Stimulated activated CD4-positive, alpha-beta T cell treated with anti-CD3 and anti-CD28 coated beads, Interleukin-4, amount 100 ng/mL, for 1 hour (primary cell): Measurements from ENCODE around the gene PDE4D.
"Not testable (repeated sequence)": the region's sequence is repeated elsewhere in the genome, so short reads cannot be mapped to it uniquely, and the experiment has no call there.

Experiments
- DNase-seq: peaks from one replicate; pipeline ENCODE4 v3.0.0-alpha.2; 2020

PDE4D gene

DNA sequence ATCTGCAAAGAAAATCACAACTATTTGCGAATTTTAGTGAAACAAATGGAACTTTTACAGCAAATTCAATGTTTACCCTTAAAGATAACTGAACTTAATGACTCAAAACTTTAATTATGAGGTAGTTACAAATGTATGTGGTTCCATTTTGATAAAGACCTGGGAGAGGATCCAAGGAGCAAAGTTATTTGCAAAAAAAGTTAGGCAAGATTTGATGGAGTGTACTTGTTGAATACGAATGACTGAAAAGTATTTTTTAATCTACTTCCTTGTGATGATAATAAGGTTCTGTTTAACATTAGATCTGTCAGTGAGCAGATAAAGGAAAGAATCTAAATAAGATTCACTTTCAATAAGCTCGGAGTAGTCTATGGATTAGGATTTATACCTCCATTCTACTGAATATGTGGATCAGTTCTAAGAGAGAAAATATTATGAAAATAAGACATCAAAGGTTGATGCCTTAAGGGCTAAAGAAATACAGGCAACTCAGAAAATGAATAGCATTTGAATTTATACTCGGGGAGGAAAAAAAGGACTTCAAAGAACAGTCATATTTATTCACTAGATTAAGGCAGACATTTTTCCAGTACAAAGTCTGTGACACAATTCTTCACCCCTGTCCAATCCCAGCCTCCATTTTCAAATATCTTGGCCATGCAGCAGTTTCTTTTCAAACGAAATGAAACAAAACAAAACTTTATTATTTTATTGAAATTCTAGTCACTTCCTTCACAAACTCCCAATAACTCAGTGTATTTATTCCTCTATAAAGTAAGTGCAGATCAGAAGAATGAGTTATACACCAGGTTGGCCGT, 199.8 kb downstream of the PDE4D start:
- no peak for DNase-seq

DNA sequence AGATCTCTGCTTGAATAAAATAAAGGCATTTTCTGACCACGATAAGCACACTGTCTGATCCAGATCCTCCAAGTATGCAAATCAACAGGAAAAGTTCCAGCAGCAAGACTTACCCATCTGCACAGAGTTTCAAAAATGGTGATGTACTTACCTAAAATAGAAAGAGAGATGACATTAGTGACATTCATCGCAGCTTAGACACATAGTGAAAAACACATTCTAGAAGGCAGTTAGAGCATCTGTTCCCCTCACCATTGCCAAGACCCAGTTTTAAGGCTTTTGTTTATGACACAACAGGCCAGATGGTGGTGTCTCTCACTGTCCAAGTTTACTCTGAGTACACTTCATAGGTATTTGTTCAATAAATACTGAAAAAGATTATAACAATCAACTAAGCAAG, 207.7 kb downstream of the PDE4D start:
- no peak for DNase-seq

DNA sequence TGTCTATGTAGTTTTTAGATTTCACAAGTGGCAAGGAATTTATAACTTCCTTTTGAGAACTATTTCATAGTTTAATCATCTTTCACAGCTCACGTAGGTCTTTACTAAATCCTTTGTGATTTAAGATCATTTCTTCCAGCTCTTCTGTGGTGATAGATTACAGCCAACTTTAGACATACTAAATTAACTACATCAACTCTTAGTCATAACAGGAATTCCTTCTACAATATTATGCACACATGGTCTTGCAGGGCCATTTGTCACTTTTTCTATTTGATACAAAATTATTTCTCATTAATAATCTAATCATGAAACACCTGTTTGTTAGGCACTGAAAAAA, 208.4 kb downstream of the PDE4D start:
- no peak for DNase-seq

DNA sequence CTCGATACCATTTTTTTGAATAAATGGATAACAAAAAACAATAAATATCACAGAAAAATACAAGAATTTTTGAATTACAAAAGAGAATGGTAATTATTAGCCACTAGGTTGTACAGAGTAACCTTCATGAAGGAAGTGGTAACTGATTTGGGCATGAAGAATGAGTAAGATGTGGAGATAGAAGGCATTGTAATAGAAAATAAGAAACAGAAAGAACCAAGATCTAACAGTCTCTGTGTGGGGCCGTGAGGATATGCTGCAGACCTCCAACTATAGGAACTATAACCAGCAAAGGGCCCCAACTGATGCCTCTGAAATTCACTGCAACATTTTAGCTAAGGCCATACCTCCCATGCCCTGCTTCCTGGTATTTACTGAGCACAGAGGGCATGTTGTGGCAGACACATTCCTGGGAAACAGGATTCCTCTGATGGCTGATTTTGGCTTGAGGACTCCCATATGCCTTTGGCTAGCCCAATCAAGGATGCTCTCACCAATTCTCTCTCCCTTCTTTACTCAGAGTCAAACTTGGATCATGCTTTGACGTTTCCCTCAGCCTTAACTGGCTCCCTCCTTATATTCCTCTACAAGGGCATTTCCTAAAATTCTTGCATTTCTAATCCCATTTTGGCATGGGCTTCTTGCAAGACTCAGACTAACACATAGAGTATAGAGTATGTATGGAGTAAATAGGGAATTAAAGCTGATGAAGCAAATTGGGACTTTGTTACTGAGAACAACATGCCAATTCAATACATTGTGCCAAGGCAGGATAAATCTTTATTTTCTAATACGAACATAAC, 208.9 kb downstream of the PDE4D start:
- no peak for DNase-seq

DNA sequence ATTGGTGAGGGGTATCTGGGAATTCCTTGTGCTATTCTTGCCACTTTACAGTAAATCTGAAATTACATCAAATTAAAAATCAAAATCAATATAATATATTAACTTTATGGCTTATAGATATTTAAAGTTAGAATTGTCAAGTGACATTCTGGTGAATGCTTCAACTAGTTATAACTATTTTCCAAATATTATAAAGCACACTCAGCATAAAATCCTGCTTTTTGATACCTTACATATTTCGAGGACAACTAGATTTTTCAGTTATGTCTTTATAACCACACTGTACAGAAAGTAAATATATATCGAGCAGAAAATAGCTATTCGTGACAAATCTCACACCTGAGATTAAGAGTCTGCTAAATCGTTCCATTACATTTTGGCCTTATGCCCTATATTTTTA, 210.2 kb downstream of the PDE4D start:
- no peak for DNase-seq

DNA sequence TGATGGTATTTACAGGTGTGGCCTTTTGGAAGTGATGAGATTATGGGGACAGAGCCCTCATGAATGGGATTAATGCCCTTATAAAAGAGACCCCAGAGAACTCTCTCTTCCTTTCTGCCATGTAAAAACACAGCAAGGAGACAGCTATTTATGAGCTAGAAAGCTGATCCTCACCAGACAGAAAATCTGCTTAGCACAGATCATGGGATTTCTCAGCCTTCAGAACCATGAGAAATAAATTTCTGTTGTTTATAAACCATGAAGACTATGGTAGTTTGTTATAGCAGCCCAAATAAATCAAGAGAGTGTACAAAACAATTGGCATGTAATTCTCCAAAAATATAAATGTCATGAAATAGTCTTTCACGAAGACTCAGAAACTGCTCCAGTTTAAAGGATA, 211.0 kb downstream of the PDE4D start:
- DNase-seq: no peak

DNA sequence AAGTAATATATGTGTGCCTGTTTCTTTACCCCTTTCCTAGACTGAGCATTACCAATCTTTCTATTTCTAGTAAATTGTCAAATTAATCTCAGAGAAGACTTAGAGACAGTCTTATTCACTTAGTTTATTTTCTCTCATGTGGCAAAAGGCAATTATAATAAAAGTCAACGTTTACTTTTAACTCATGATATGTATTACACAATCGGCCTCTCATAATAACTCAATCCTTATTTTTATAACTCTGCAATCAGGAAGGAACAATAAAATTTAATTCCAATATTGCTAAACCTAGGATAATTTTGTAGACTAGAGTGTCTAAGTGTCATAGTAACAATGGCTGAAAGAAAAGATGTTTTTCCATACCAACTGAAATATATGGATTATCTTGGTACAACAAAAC, 214.6 kb downstream of the PDE4D start:
- no peak for DNase-seq

DNA sequence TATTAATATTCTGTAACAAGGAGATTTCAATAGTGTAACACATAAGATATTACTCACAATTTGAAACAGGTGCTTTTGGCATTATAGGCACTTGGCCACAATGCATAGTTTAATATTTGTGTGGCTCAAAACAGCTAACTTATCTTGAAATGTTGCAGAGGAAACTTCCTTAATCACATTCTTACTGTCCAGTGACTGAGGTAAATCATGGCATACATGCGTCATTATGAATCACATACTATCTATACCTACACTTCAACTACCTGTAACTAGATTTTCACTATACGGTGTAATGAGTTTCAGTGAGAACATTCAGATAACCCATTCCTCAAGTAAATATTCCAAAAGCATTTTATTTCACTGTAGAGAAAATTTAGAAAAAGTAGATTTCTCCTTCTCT, 218.8 kb downstream of the PDE4D start:
- DNase-seq: no peak

DNA sequence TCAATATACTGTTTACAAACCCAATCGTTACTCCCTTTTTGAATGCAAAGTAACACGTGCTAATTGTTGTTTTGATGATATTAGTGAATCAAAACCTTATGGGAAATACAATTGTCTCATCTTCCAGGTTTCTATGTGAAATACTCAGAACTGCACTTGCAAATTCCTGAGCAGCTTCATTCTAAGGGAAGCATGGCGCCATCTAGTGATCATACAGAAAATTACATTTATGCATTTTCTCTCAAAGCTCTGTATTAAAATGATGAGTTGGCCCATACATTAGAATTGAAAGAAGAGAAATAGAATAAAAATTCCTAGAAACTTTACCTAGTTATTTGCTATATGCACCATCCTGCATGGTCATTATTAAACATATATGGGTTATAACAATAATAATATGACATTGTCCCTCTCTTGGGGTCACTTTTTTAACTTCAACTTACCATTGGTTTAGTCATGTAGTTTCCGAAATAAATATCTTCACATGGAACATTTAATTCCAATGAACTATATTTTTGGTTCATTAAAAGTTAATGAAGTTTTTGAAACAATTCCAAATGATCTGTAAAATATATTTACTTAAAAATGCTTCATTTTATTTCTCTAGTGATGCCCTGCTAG, 220.0 kb downstream of the PDE4D start:
- DNase-seq: no peak

DNA sequence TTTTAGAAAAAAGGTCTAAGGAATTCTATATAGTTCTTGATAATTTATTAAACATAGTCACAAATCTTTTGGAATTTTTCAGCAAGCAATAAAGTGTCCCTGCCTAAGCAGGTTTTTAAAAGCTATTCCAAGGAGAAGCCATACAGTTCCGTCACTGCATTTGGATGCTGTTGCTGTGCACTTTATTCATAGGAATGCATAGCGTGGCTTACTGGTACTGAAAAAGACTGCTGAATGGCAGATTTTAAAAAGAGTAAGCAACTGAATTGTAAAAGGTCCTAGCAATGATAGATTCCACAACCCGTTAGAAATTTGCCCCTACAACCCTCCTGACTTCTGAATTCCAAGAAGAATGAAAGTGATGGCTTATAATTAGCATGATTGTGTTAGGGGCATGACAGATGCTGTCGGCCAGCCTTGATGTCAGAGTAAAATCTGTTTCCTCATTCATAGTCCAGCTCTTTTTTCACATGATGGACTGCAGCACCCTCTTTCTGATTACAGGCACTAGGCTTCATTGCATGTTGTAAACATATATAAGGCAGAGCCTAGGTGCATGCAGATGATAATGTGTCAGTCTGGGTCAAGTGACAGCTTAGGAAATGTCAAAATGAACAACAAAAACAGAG, 227.0 kb downstream of the PDE4D start:
- no peak for DNase-seq

DNA sequence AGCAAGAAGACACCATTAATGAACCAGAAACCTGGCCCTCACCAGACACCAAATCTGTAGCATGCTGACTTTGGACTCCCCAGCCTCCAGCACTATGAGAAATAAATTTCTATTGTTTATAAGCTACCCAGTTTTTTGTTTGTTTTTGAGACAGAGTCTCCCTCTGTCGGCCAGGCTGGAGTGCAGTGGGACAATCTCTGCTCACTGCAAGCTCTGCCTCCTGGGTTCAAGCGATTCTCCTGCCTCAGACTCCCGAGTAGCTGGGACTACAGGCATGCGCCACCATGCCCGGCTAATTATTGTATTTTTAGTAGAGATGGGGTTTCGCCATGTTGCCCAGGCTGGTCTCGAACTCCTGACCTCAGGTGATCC, 227.7 kb downstream of the PDE4D start:
- not testable (repeated sequence) for DNase-seq

DNA sequence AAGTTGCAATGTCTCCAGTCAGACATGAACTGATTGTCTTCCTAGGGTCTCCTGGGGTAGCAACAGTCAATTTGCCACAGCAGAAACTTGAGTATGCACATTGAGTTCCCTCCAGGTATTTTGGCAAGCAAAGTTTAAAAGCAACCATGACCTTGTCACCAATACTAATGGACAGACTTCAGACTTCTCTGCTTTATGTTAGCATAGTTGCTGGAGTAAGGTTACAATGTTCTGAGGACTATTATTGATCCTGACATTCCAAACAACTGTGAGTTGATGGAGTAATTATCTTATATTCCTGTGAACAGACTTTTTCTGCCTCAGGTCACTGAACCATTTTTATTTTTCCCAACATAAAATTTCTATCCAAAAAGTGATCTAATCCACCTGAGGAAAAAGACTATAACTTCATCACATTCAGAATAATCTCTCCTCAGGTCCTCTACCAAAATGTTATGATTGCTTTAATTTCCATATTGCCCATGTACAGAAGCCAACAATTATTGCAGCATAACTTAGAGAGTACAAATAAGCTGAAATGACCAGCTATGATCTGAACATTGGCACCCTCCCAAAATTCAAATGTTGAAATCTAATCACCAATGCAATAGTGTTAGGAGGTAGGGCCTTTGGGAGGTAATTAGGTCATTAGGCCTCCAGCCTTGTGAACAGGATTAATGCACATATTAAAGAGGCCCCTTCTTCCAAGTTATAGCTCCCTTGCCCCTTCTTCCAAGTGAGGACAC, 228.3 kb downstream of the PDE4D start:
- no peak for DNase-seq

DNA sequence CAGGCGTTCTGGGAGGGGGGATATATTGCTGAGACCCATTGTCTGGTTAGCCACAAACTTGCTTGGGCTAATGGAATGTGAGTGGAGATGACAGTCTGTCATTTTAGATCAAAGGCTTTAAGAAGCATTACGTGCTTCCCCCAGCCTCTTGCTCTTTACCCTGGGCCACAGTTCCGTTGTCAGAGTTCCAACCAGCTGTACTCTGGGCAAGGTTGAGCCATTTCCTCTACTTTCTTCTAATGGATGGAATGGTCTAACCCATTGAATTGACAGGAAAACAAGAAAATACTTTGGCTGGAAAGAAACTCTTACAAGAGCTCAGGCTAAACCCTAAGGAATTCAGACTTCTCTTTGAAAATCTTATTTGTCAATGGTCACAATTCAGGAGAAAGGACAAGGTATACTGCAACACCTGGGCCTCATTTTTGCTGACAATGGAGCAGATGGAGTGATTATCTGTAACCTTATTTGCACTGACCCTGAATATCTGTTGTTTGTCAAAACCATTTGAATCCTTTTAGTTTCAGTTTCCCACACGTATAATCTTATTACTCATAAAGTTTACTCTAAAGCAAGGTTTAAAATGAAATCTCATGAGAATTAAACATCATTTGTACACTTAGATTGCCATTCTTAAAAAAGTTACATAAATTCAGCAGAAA, 231.4 kb downstream of the PDE4D start:
- no peak for DNase-seq

DNA sequence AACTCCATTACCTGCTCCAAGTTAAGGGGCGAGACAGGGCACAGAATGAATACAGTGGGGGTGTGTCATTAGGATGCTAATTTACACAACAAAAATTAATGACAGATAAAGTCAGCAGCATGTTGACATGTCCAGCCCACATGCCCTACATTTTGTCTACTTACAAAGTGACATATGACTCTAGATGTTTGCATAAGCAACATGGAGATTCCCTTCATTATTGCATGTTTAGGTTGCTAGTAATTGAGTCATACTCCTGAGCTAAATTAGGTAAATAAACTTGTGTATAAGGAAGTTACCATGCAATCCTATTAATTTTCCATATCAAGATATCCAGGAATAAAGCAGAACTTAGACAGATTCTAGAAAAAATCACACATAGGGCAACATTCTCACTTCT, 232.2 kb downstream of the PDE4D start:
- no peak for DNase-seq

DNA sequence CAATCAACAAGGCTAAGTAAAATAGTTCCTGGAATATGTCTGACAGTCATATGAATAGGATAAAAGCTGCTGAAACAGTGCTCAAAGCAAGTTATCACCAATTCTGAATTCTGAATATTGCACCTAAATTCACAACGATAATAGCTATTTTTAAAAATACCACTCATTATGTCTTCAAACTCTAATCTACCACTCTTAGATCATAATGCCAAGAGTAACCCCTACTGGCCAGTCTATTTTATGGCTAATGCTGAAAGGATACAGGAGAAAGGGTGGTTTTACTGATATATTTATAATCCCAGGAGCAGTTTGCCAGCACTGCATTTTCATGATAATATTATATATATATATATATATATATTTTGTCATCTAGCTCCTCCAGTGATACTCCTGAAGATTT, 232.8 kb downstream of the PDE4D start:
- DNase-seq: no peak

DNA sequence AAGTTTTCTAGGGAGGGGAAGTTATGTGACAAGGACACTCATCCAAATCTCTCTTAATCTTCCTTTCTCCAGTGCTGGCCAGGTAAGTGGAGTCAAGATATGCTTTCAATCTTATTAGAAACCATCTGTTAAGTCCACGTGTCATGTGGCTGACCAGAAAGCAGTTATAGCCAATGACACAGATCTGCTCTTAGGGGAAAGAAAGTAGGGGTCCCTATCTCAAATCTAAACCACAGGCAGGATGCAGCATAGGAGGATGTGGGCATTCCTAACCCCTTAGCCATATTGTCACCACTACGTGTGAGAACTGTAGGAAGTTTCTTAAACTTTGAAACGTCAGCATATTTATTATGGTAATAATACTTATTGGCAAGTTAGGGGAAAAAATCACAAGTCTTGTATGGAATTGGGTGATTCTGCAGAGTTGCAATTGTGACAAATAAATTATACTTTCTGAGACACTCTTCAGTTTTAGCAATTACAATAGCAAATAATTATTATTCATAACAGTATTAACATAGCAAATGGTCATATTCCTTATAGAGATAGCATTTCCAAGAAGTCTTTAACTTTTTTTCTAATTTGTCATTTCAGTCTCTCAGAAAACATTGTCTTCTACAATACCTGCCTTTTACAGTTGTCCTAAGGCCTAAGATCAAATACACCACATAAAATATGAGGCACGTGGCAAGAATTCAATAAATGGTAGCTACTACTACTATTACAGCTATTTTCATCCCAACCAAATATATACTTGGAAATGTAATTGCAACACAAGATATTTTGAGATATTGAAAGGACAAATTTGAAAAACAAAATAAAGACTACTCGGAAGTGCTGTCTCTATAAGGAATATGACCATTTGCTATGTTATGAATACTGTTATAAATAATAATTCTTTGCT, 236.9 kb downstream of the PDE4D start:
- no peak for DNase-seq

DNA sequence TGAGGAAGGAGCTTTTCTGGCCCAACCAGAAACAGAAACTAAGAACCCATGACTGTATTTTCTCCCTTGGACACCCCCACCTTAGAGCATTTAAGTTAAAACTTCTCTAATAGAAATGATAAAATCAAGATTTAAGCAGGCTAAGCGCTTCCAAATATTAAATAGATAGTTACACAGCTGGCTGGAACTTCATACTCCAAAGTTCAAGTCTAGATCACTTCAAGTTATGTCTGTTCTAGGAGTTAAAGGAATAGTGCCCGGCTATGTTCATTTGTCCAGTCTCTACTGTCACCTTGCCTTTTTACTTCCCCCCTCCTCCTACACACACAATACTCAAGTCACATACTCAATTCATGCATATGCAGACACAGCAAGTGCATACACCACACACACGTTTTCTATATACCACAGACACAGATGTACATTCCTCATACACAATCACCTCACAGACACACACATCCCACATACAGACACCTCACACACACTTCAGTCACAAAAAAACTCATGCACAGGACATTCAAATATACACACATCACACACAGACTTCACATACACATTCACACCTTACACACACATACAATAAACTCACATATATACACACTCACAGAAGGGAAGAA, 237.7 kb downstream of the PDE4D start:
- DNase-seq: no peak

DNA sequence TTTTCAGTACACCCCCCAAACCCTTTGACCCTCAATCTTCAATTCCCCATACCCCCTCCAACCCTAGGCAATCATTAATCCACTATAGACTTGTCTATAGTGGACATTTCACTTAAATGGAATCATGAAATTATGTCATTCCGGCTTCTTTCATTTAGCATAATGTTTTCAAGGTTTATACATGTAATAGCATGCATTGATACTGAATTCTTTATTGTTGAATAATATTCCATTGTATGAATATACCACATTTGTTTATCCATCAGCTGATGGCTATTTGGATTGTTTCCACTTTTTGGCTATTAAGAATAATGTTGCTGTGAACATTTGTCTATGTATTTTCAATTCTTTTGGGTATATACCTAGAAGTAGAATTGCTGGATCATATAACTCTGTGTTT, 238.8 kb downstream of the PDE4D start:
- no peak for DNase-seq

DNA sequence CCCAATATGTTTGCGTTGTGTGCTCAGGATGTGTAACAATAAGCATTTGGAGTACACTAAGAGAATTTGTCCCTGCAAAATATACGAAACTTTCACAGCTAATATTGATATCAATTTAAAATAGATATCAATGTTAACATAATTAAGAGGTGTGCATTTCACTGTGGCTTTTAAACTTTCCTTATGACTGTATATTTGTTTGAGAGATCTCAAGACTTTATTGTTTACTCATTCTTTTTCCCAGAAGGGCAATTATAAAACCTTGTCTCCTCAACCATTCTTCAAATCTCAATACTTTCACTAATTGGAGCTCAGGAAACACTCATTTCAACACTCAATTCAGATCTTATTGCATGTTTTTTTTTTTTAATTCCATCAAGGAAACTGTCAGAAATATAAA, 241.1 kb downstream of the PDE4D start:
- no peak for DNase-seq
